Hindlimb muscle (tissue), 1 donor: ENCODE data around the gene GRAMD4. TPM values are rescaled to one million over a fixed set of nuclear protein-coding genes. Genes with fewer than 3 reads are reported as not detected.

ENCODE experiments used
- DNase-seq: peaks from one replicate; pipeline ENCODE4 v3.0.0-alpha.2; 2013
- polyA plus RNA-seq: library from polyadenylated mRNA; unstranded; fragments of 120-200 nt; gene quantifications from one replicate; pipeline ENCODE4 v1.2.1, GENCODE V29; 2013; ENCODE audit not compliant: insufficient read length

GRAMD4 gene
- polyA plus RNA-seq, 1 donor = 14.3 TPM

DNA sequence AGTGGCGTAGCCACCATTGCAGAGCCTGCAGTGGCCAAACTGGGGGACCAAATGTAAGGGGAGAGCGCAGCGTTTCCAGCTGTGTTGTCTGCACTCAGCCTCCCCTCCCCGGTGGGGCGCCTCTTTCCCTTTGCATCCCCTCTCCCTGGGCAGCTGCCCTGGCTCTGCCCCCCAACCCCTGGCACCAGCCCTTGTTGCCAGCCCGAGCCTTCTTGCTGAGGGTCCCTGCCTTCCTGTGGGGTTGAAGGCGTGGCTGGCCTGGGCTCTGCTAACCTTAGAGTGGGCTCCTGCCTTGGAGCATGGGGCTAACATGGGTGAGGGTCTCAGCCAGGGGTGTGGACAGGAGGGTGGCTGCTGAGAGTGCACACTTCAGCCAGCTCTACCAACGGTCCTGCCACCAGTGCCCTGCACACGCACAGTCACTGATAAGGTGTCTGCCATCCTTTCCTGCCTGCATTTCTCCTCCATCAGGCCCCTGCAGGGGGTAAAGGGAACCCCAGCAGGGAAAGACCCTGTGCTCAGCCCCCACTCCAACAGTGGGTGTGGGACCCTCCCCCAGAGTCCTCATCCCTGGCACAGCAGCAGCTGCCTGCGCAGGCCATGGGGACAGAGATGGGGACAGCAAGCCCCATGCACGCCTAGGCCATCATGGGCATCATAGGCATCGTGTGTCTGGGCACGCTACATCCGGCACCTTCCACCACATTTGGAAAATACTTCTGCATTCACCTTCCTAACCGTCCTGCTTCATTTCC, 74.4 kb downstream of the GRAMD4 start:
- no peak for DNase-seq

- no peak for DNase-seq
Observed at GRCh38 chr22:46695346-46696228, 75.4 kb downstream of the GRAMD4 start.

DNA sequence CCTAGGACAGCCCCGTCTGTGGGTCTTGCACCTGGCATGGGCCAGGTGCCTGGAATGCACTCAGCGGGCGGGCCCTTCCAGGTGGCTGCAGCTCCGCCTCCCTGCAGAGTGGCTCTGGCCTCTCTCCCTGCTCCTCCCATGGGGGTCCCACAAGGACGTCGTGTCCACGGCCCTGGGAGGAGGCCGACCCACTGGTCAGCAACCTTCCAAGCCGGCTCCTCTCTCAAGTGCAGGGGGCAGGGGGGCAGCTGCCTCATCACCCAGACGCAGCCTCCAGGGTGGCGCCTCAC, 76.0 kb downstream of the GRAMD4 start:
- no peak for DNase-seq

- DNase-seq = no peak
Observed at GRCh38 chr22:46696614-46697013, 76.4 kb downstream of the GRAMD4 start.

DNA sequence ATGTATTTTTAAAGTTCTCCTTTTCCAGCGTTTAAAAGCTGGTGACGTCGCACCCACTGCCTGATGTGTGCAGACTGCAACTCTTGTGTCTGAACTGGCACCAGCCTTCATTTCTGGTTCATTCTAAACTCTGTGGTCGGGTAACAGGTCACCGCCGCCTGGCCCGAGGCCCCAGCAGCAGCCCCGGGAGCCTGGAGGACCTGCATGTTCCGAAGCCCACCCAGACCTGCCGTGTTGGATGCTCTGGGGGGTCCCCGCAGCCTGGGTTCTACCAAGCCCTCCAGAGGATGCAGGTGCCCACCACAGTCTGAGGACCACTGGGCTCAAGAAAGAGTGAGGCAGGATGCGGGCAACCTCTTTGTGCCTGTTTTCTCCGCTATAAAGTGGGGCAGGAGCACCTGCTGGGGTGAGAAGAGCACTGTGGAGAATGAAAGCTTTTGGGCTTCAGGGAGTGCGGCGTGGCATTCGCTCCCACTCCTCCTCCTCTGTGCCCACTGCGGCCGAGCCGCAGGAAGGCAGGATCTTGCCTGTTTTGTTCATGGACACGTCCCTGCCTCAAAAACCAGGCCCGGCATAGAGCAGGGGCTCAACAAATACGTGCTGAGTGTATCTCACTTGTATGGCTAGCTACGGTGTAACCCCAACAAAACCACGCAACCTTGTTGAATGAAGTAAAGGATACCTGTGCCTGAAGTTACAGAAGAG, 77.8 kb downstream of the GRAMD4 start:
- DNase-seq = no peak

DNA sequence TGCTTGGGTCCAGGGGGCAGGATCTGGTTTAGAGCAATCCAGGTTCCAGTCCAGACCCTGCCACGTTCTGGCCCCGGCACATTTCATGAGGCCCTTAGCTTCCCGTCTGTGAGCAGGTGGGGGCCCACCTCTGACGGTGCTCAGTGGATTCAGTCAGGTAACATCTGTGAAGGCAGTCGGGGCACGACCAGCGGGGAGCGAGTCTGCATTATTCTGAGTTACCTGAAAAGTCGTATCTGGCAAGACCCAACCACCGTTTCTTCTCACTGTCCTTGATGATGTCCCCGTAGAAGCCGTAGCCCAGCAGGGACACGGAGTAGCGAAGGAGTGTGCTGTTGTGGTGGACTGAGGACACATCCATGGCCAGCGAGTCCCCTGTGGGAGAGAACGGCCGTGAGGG, 78.9 kb downstream of the GRAMD4 start:
- no peak for DNase-seq

DNA sequence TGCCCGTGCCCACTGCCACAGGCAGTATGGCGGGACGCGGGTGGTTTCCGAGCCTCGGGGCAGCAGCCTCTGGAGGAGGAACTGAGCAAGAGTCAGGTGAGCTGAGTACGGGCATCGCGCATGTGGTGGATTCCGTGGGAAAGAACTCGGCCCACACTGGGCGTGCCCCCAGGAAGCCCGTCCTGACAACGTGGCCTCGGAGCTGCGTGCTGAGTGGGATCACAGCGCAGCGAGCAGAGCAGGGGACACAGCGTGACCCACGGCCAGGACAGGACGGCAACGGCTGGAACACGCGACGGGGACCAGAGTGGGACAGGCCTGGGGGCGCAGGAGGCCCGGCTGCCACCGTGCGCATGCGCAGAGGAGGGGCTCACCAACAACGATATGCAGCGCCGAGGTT, 81.1 kb downstream of the GRAMD4 start:
- no peak for DNase-seq

DNA sequence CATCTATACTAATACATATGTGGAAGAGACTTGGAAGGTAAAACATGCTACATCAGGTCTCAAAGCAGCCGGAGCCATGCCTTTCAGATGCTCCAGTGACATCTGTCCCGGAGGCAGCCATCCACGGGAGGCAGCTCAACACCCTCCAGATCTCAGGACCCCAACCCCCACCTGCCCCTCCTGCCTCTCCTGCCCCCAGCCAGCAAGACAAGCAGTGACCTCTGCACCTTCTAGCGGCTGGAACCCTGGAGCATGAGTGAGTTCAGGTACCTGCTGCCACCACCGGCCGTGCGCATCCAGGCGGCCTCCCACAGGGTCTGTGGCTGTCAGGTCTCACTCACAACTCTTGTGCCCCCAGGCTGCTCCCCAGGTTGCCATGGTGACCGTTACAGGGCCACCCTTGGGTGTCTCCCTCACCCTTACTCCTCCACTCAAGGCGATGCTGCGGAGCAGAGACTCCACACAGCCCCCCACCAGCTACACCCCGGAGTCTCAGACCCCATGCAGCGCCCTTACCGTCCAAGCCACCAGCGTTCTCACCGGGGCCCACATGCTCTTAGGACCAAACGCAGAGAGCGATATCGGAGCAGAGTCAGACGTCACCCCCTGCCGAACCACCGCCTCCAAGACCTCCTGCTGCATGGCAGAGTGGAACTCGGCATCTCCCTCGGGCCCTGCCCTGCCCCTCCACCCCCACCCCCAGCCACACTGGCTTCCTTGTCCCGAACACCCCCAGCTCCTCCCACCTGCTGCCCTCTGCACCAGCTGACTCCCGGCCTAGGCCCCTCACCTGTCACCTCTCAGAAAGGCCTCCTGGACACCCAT, 83.2 kb downstream of the GRAMD4 start:
- DNase-seq = no peak

GRCh38 chr22:46703996-46704370, 83.8 kb downstream of the GRAMD4 start:
- no peak for DNase-seq

- DNase-seq = no peak
Observed at GRCh38 chr22:46706060-46706459, 85.9 kb downstream of the GRAMD4 start.

DNA sequence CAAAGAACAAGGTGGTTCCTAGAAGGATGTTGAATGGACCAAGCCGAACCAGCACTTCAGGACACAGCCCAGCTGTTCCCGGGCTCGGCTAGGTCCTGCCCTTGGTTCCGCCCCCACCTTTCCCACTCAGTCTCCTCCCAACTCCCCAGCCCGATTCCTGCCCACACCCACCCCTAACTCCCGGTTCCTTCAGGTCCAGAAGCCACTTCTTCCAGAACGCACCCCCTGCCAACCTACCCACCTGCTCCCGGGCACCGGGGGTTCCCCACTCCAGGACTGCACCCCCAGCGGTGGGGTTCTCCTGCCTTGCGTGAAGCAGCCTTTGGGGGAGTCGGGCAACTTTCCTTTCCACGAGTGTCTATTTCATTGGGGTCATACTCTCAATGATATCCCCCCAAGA, 87.1 kb downstream of the GRAMD4 start:
- DNase-seq = no peak

GRCh38 chr22:46707827-46708570, 87.8 kb downstream of the GRAMD4 start:
- DNase-seq = no peak

GRCh38 chr22:46708766-46709330, 88.7 kb downstream of the GRAMD4 start:
- no peak for DNase-seq

- no peak for DNase-seq
Observed at GRCh38 chr22:46710806-46711205, 90.6 kb downstream of the GRAMD4 start.

GRCh38 chr22:46712288-46712687, 92.1 kb downstream of the GRAMD4 start:
- DNase-seq = no peak

DNA sequence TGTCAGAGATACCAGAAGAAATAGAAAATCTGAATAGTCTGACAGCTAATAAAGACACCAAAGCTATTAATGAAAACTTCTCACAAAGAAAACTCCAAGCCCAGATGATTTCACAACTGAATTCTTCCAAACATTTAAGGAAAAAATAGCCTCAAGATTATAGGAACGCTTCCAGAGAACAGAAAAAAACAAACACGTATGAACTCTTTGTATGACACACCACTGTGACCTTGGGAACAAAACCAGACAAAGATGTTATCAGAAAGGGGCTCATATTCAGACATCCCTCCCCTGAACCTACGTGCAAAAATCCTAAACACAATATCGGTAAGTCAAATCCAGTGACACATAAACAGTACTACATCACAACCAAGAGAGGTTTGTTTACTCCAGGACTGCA, 94.4 kb downstream of the GRAMD4 start:
- no peak for DNase-seq

GRCh38 chr22:46719921-46720320, 99.7 kb downstream of the GRAMD4 start:
- DNase-seq = no peak

GRCh38 chr22:46721501-46722085, 101.4 kb downstream of the GRAMD4 start:
- DNase-seq = no peak

- no peak for DNase-seq
Observed at GRCh38 chr22:46723882-46724281, 103.7 kb downstream of the GRAMD4 start.

DNA sequence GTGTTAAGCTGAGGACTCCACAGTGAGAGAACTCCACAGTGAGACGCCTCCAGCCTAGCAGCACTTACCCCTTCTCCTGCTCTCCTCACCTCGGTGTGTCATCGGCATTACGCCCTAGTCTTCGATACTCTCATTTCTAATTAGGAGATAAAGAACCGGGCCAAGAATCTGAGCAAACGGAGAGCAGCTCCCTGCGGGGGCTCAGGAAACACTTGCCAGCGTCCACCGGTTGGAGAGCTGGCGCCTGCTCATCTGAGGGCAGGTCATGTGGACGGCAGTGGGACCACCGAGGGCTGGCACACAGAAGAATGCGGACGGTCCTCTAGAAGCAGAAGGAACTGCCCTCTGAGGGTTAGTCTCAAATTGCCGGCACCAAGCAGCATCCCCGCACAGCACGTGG, 104.9 kb downstream of the GRAMD4 start:
- no peak for DNase-seq
